GM21717 (cell line): ENCODE results near the gene PPCDC.

Experiments used
- ATAC-seq: cut with Tn5 transposase; IDR thresholded peaks from one replicate; pipeline ENCODE4 v1.9.1; 2021; ENCODE audit warnings: mild to moderate bottlenecking, moderate library complexity; ENCODE audit not compliant: unreplicated experiment

Gene PPCDC

GRCh38 chr15:75023181-75023871 is at the start of gene PPCDC:
TSS of gene PPCDC (plus strand) at chr15:75023590. CDS start at chr15:75028319, 4,729 bp downstream.
- peak; percentile 77 for ATAC-seq

- ATAC-seq, result no peak
Measured at GRCh38 chr15:74976159-74976558, 47.2 kb upstream of the PPCDC start.

- ATAC-seq, result no peak
Measured at GRCh38 chr15:74977599-74977998, 45.8 kb upstream of the PPCDC start.

- ATAC-seq, result no peak
Measured at GRCh38 chr15:74978077-74978476, 45.3 kb upstream of the PPCDC start.

GRCh38 chr15:74978503-74978902 is 44.9 kb upstream of the PPCDC start:
- no peak for ATAC-seq

- no peak for ATAC-seq
Measured at GRCh38 chr15:74982183-74982582, 41.2 kb upstream of the PPCDC start.

- no peak for ATAC-seq
Measured at GRCh38 chr15:74983725-74984231, 39.6 kb upstream of the PPCDC start.

GRCh38 chr15:74988007-74988800 is 35.2 kb upstream of the PPCDC start:
- ATAC-seq, result no peak

- ATAC-seq, result no peak
Measured at GRCh38 chr15:74989527-74989926, 33.9 kb upstream of the PPCDC start.

- no peak for ATAC-seq
Measured at GRCh38 chr15:74992619-74993018, 30.8 kb upstream of the PPCDC start.

- ATAC-seq, result no peak
Measured at GRCh38 chr15:74994236-74994635, 29.2 kb upstream of the PPCDC start.

- ATAC-seq, result no peak
Measured at GRCh38 chr15:74994685-74995084, 28.7 kb upstream of the PPCDC start.

GRCh38 chr15:74995182-74995778 is 28.1 kb upstream of the PPCDC start, which contains the start of gene SCAMP5:
TSS of gene SCAMP5 (plus strand) at chr15:74995563. CDS start at chr15:75011840, 16,277 bp downstream.
- ATAC-seq, result peak; percentile 67

GRCh38 chr15:74995779-74996765 is 27.3 kb upstream of the PPCDC start:
- ATAC-seq, result no peak

GRCh38 chr15:74997141-74997540 is 26.2 kb upstream of the PPCDC start:
- no peak for ATAC-seq

GRCh38 chr15:74997543-74997942 is 25.8 kb upstream of the PPCDC start:
- no peak for ATAC-seq

- no peak for ATAC-seq
Measured at GRCh38 chr15:75001310-75001709, 22.1 kb upstream of the PPCDC start.

- no peak for ATAC-seq
Measured at GRCh38 chr15:75002398-75002797, 21.0 kb upstream of the PPCDC start.

GRCh38 chr15:75007216-75007615 is 16.2 kb upstream of the PPCDC start:
- ATAC-seq, result no peak

- ATAC-seq, result no peak
Measured at GRCh38 chr15:75008221-75008625, 15.2 kb upstream of the PPCDC start.
